PC-9 (cell line): Measurements from ENCODE around the gene OSTN. TPM values are rescaled to one million over a fixed set of nuclear protein-coding genes. Genes with fewer than 3 reads are reported as not detected.
A peak's percentile ranks its signal among the peaks of the same experiment; 100 is the strongest.

Source experiments
- BruUV-seq: library from RNA; stranded (reverse); fragments of 400-500 nt; replicated peaks from 2 replicates; lab custom pipeline; 2021; lab: Mats Ljungman, UMichigan
- CTCF ChIA-PET: fragments of 300-600 bp; sonication (Branson Sonifier 250); formaldehyde crosslinking; loops from one replicate; lab custom pipeline; 2022; ENCODE audit warnings: antibody characterized with exemption; lab: Charles Lee
- POLR2A ChIA-PET: fragments of 300-600 bp; sonication (Branson Sonifier 250); formaldehyde crosslinking; loops from one replicate; lab custom pipeline; 2022; ENCODE audit warnings: antibody characterized with exemption; ENCODE audit not compliant: unreplicated experiment; lab: Charles Lee
- DNase-seq, 2 experiments: peaks; one replicate each; pipeline versions ENCODE4 v3.0.0 to v3.0.0-alpha.2; 2015 to 2022; ENCODE audit warnings: mixed read lengths in 1 of 2
- H2AFZ ChIP-seq: fragments of 200-600 bp; sonication (generic); 2 replicates; pipeline ENCODE4 v1.8.1; 2017; ENCODE audit warnings: antibody characterized with exemption
- H3F3A ChIP-seq: fragments of 200-600 bp; sonication (generic); 2 replicates; pipeline ENCODE4 v1.8.1; 2017; ENCODE audit warnings: antibody characterized with exemption, mild to moderate bottlenecking, low read depth; ENCODE audit not compliant: insufficient read depth
- H3K27ac ChIP-seq: fragments of 200-600 bp; sonication (generic); 2 replicates; pipeline ENCODE4 v1.6.1; 2016; ENCODE audit warnings: mixed run types
- H3K27me3 ChIP-seq: fragments of 200-600 bp; sonication (generic); 2 replicates; pipeline ENCODE4 v1.6.1; 2016; ENCODE audit warnings: low read depth, mixed run types; ENCODE audit not compliant: insufficient read depth
- H3K36me3 ChIP-seq: fragments of 200-600 bp; sonication (generic); 2 replicates; pipeline ENCODE4 v1.6.1; 2016; ENCODE audit warnings: low read depth, mixed run types
- H3K4me1 ChIP-seq: fragments of 200-600 bp; sonication (generic); replicated peaks from 2 replicates; pipeline ENCODE4 v1.6.1; 2016; ENCODE audit warnings: mixed run types; ENCODE audit not compliant: insufficient read depth
- H3K4me2 ChIP-seq: fragments of 200-600 bp; sonication (generic); 2 replicates; pipeline ENCODE4 v1.6.1; 2017; ENCODE audit warnings: mixed run types
- H3K4me3 ChIP-seq: fragments of 200-600 bp; sonication (generic); 2 replicates; pipeline ENCODE4 v1.6.1; 2016; ENCODE audit warnings: mixed run types
- H3K79me2 ChIP-seq: fragments of 200-600 bp; sonication (generic); 2 replicates; pipeline ENCODE4 v1.6.1; 2017; ENCODE audit warnings: low read depth, mixed run types
- H3K9me2 ChIP-seq: fragments of 200-600 bp; sonication (generic); 2 replicates; pipeline ENCODE4 v1.8.1; 2017; ENCODE audit warnings: mild to moderate bottlenecking; ENCODE audit not compliant: insufficient read depth
- H3K9me3 ChIP-seq: fragments of 200-600 bp; sonication (generic); 2 replicates; pipeline ENCODE4 v1.8.1; 2016; ENCODE audit warnings: low read depth; ENCODE audit not compliant: insufficient read depth
- H4K20me1 ChIP-seq: fragments of 200-600 bp; sonication (generic); 2 replicates; pipeline ENCODE4 v1.8.1; 2017; ENCODE audit not compliant: insufficient read depth
- EZH2 ChIP-seq: fragments of 200-600 bp; sonication (generic); IDR thresholded peaks from 2 replicates; pipeline ENCODE4 v1.8.0; 2017; ENCODE audit warnings: antibody characterized with exemption, low read depth
- intact Hi-C: fragments of 100-400 bp; cut with micrococcal nuclease; formaldehyde crosslinking; loops from one replicate; pipeline ENCODE4 v1.10.0; 2022; ENCODE audit not compliant: unreplicated experiment
- total RNA-seq: library from RNA; stranded (reverse); gene quantifications from 2 replicates; pipeline ENCODE4 v1.2.3, GENCODE V29; 2021
- TF ChIP-seq, protein P1 (sequence below): fragments of 200-600 bp; sonication (generic); conservative IDR thresholded peaks from 2 replicates; pipeline ENCODE4 v1.6.1; 2017; ENCODE audit warnings: mixed run types, antibody characterized with exemption, mild to moderate bottlenecking, moderate library complexity

Gene OSTN
- total RNA-seq, 1 experiment from 2014 or later: not detected

DNA sequence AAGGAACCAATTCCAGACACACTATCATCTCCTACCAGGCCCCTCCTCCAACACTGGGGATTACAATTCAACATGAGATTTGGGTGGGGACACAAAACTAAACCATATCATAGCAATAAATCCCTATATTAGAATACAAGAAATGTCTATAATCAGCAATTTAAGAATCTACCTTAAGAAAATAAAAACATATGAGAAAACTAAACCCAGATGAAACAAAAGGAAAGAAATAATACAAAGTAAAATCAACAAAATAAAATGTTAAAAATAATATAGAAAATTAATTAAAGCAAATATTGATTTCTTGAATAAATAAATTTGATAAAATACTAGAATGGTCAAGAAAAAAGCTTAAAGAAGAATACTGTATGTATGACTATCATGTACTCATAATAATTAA, 6.1 kb upstream of the OSTN start:
- intact Hi-C loops: no loop called here
- H2AFZ ChIP-seq: no peak overlapping the region
- H3K9me3 ChIP-seq: no peaks in the 10 kb centered on the region
- H3K27ac ChIP-seq: no peak overlapping the region
- no peaks in the 10 kb centered on the region for H3K36me3 ChIP-seq
- H3K9me2 ChIP-seq: 0 out of 2 replicates have a peak, but pooled peaks cover 3% of the 10 kb centered on the region
- no peaks in the 10 kb centered on the region for H4K20me1 ChIP-seq
- H3K27me3 ChIP-seq: no peaks in the 10 kb centered on the region
- CTCF ChIA-PET: no interaction called here
- POLR2A ChIA-PET: interaction anchor here (0.6 kb wide), 1 partner anchor 1251 kb away, joined by 3 read pairs; no protein-coding TSS in a partner anchor
- no peak overlapping the region for H3K4me3 ChIP-seq
- no peaks in the 10 kb centered on the region for H3K79me2 ChIP-seq
- H3K4me2 ChIP-seq: no peak overlapping the region
- TF ChIP-seq, protein P1, sequence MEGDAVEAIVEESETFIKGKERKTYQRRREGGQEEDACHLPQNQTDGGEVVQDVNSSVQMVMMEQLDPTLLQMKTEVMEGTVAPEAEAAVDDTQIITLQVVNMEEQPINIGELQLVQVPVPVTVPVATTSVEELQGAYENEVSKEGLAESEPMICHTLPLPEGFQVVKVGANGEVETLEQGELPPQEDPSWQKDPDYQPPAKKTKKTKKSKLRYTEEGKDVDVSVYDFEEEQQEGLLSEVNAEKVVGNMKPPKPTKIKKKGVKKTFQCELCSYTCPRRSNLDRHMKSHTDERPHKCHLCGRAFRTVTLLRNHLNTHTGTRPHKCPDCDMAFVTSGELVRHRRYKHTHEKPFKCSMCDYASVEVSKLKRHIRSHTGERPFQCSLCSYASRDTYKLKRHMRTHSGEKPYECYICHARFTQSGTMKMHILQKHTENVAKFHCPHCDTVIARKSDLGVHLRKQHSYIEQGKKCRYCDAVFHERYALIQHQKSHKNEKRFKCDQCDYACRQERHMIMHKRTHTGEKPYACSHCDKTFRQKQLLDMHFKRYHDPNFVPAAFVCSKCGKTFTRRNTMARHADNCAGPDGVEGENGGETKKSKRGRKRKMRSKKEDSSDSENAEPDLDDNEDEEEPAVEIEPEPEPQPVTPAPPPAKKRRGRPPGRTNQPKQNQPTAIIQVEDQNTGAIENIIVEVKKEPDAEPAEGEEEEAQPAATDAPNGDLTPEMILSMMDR: no peak
- no peak for TF ChIP-seq EZH2
- no peaks in the 10 kb centered on the region for H3F3A ChIP-seq
- no peaks in the 10 kb centered on the region for H3K4me1 ChIP-seq
- no TSS peak for BruUV-seq
- DNase-seq: no peak

DNA sequence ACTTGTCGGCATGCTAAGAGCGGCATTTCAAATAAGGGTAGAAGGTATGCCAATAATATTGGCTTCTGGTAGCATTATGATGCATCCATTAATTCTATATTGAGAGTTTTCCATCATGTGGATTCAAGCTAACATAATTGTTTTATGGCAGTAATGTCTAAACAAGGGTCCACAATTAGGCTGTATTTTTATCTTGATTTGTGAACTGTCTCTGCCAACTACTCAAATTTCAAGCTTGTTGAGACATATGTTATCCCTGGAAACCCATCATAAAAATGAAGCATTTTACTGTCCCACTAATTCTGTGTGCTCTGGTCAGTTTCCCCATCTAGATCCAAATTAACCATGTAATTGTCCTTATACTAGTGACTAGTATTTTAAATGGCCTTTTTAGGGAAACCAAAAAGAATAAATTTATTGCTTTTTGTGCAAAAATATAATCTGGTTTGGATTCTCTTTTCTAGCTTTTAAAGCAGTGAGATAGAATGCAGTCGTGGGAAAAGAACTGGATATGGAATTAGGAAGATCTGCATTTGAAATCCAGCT, 1.2 kb upstream of the OSTN start:
- CTCF ChIA-PET: no interaction called here

GRCh38 chr3:191198480-191198879, 561 bp upstream of the OSTN start:
- Histone ChIP-seq H3K9me3 (no peaks in the 10 kb centered on the region), H3K4me1 (no peaks in the 10 kb centered on the region), H3K27ac (no peak overlapping the region), H3K4me2 (no peak overlapping the region), H3K4me3 (no peak overlapping the region), H2AFZ (peak overlapping the region; percentile 23; the same call in 1 of the 2 replicates), H3F3A (no peaks in the 10 kb centered on the region), H3K27me3 (no peaks in the 10 kb centered on the region), H4K20me1 (no peaks in the 10 kb centered on the region), H3K79me2 (no peaks in the 10 kb centered on the region), H3K9me2 (0 out of 2 replicates have a peak, but pooled peaks cover under 1% of the 10 kb centered on the region), H3K36me3 (no peaks in the 10 kb centered on the region)
- DNase-seq: no peak
- TF ChIP-seq, protein P1: no peak
- no peak for TF ChIP-seq EZH2
- ChIA-PET CTCF (no interaction called here), POLR2A (no interaction called here)
- intact Hi-C loops: no loop called here
- no TSS peak for BruUV-seq

More for the DNA sequence above, 1.2 kb upstream of the OSTN start:
- POLR2A ChIA-PET: no interaction called here
- no peak overlapping the region for H3K4me2 ChIP-seq
- H4K20me1 ChIP-seq: no peaks in the 10 kb centered on the region
- DNase-seq: no peak
- H3K27ac ChIP-seq: no peak overlapping the region
- BruUV-seq: no TSS peak
- no peaks in the 10 kb centered on the region for H3K4me1 ChIP-seq
- H3K4me3 ChIP-seq: no peak overlapping the region
- no peaks in the 10 kb centered on the region for H3K36me3 ChIP-seq
- no peaks in the 10 kb centered on the region for H3K9me3 ChIP-seq
- no peaks in the 10 kb centered on the region for H3F3A ChIP-seq
- no peaks in the 10 kb centered on the region for H3K27me3 ChIP-seq
- TF ChIP-seq, protein P1: no peak
- TF ChIP-seq EZH2: no peak
- H3K79me2 ChIP-seq: no peaks in the 10 kb centered on the region
- no peak overlapping the region for H2AFZ ChIP-seq
- intact Hi-C loops: no loop called here
- 0 out of 2 replicates have a peak, but pooled peaks cover 3% of the 10 kb centered on the region for H3K9me2 ChIP-seq
